ENCODE data around the gene RAI1. TPM values are rescaled to one million over a fixed set of nuclear protein-coding genes. Genes with fewer than 3 reads are reported as not detected.
"Not testable (repeated sequence)": the region's sequence is repeated elsewhere in the genome, so short reads cannot be mapped to it uniquely, and the experiment has no call there.

The RAI1 gene
- polyA plus RNA-seq, 3 donors from 2014 or later, result 1.5 to 6.2 (median 2.0) TPM

- Mint-ChIP-seq H3K27ac (peak overlapping the region in 1 of 6 donors; percentile 31), H3K9me3 (no peaks in the 10 kb centered on the region), H3K27me3 (ENCODE audit: low read depth in 3 of 3) (peaks cover 0 to 2% (median 2%) of the 10 kb centered on the region in 3 donors), H3K36me3 (no peaks in the 10 kb centered on the region), H3K4me3 (no peak overlapping the region), H3K4me1 (peaks cover 5 to 6% of the 10 kb centered on the region in 2 donors)
- no peak for DNase-seq
Observed at GRCh38 chr17:17669580-17670235, 11.6 kb upstream of the RAI1 start.

DNA sequence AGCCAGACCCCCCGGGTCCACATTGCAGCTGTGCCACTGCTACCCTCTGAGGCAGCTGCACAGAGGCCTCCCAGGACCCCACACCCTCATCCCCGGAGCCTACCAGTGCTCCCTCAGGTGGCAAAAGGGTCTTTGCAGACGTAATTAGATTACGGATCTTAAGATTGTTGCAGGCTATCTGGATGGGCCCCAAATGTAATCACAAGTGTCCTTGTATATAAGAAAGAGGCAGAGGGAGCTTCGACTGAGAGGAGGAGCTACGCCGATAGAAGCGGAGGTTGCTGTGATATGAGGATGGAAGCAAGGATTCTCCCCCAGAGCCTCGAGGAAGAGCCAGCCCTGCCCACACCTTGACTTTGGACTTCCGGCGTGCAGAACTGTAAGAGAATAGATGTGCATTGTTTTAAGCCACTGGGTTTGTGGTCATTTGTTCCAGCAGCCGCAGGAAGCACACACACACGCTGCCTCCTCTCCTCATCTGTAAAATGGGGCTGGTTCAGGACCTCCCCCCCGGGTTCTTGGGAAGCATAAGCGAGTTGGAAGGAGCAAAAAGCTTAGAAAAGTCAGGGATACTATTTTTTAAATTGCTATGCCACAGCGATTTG is 10.5 kb upstream of the RAI1 start:
- Mint-ChIP-seq H3K27ac (no peak overlapping the region), H3K9me3 (no peaks in the 10 kb centered on the region), H3K27me3 (ENCODE audit: low read depth in 3 of 3) (peaks cover 2 to 3% (median 2%) of the 10 kb centered on the region in 3 donors)

GRCh38 chr17:17671369-17672129 is 9.7 kb upstream of the RAI1 start:
- Mint-ChIP-seq H3K27ac (no peak overlapping the region), H3K27me3 (ENCODE audit: low read depth in 3 of 3) (peaks cover 6 to 8% (median 7%) of the 10 kb centered on the region in 3 donors), H3K36me3 (no peaks in the 10 kb centered on the region), H3K9me3 (no peaks in the 10 kb centered on the region), H3K4me1 (peaks cover 16% of the 10 kb centered on the region in 2 donors), H3K4me3 (no peak overlapping the region)
- no peak for DNase-seq

More for the DNA sequence above, 10.5 kb upstream of the RAI1 start:
- no peak overlapping the region for H3K4me3 Mint-ChIP-seq
- H3K4me1 Mint-ChIP-seq, result peaks cover 8 to 9% of the 10 kb centered on the region in 2 donors
- no peak for DNase-seq
- no peaks in the 10 kb centered on the region for H3K36me3 Mint-ChIP-seq

- Mint-ChIP-seq H3K27me3 (ENCODE audit: low read depth in 3 of 3) (peaks cover 6 to 8% (median 8%) of the 10 kb centered on the region in 3 donors), H3K4me3 (no peak overlapping the region)
- no peak for DNase-seq
Observed at GRCh38 chr17:17672453-17673368, 8.5 kb upstream of the RAI1 start.

GRCh38 chr17:17675416-17675815 is 5.8 kb upstream of the RAI1 start:
- peak overlapping the region in 3 of 6 donors; percentile 16 to 77 (median 33) for H3K27ac Mint-ChIP-seq
- peaks cover 23% of the 10 kb centered on the region in 2 donors for H3K4me1 Mint-ChIP-seq
- H3K9me3 Mint-ChIP-seq, result no peaks in the 10 kb centered on the region

More at GRCh38 chr17:17672453-17673368, 8.5 kb upstream of the RAI1 start:
- peak overlapping the region in 1 of 6 donors; percentile 18 for H3K27ac Mint-ChIP-seq
- peaks cover 23% of the 10 kb centered on the region in 2 donors for H3K4me1 Mint-ChIP-seq
- no peaks in the 10 kb centered on the region for H3K36me3 Mint-ChIP-seq
- H3K9me3 Mint-ChIP-seq, result no peaks in the 10 kb centered on the region

GRCh38 chr17:17675925-17676534 is 5.2 kb upstream of the RAI1 start:
- peak; percentile 45 to 56 (median 52) for DNase-seq

More at GRCh38 chr17:17675416-17675815, 5.8 kb upstream of the RAI1 start:
- H3K36me3 Mint-ChIP-seq, result no peaks in the 10 kb centered on the region
- H3K4me3 Mint-ChIP-seq, result no peak overlapping the region
- H3K27me3 Mint-ChIP-seq (ENCODE audit: low read depth in 3 of 3), result peaks cover 6 to 9% (median 8%) of the 10 kb centered on the region in 3 donors
- DNase-seq, result no peak

GRCh38 chr17:17676752-17677151 is 4.5 kb upstream of the RAI1 start:
- Mint-ChIP-seq H3K27me3 (ENCODE audit: low read depth in 3 of 3) (peaks cover 6 to 14% (median 6%) of the 10 kb centered on the region in 3 donors), H3K27ac (peak overlapping the region in 4 of 6 donors; percentile 33 to 75 (median 51)), H3K9me3 (no peaks in the 10 kb centered on the region), H3K4me3 (peak overlapping the region in 4 of 5 donors; percentile 22 to 70 (median 48)), H3K36me3 (no peaks in the 10 kb centered on the region), H3K4me1 (peaks cover 27 to 29% of the 10 kb centered on the region in 2 donors)
- no peak for DNase-seq

More at GRCh38 chr17:17675925-17676534, 5.2 kb upstream of the RAI1 start:
- Mint-ChIP-seq H3K36me3 (no peaks in the 10 kb centered on the region), H3K9me3 (no peaks in the 10 kb centered on the region), H3K4me1 (peaks cover 27 to 29% of the 10 kb centered on the region in 2 donors), H3K27ac (peak overlapping the region; percentile 33 to 82 (median 60)), H3K4me3 (peak overlapping the region; percentile 22 to 70 (median 40)), H3K27me3 (ENCODE audit: low read depth in 3 of 3) (peaks cover 6 to 14% (median 8%) of the 10 kb centered on the region in 3 donors)

- no peak overlapping the region for H3K27ac Mint-ChIP-seq
- no peaks in the 10 kb centered on the region for H3K36me3 Mint-ChIP-seq
- H3K4me3 Mint-ChIP-seq, result no peak overlapping the region
- H3K27me3 Mint-ChIP-seq (ENCODE audit: low read depth in 3 of 3), result peaks cover 6 to 14% (median 10%) of the 10 kb centered on the region in 3 donors
- DNase-seq, result no peak
- H3K4me1 Mint-ChIP-seq, result peaks cover 26 to 28% of the 10 kb centered on the region in 2 donors
- no peaks in the 10 kb centered on the region for H3K9me3 Mint-ChIP-seq
Observed at GRCh38 chr17:17677299-17678040, 3.8 kb upstream of the RAI1 start.

DNA sequence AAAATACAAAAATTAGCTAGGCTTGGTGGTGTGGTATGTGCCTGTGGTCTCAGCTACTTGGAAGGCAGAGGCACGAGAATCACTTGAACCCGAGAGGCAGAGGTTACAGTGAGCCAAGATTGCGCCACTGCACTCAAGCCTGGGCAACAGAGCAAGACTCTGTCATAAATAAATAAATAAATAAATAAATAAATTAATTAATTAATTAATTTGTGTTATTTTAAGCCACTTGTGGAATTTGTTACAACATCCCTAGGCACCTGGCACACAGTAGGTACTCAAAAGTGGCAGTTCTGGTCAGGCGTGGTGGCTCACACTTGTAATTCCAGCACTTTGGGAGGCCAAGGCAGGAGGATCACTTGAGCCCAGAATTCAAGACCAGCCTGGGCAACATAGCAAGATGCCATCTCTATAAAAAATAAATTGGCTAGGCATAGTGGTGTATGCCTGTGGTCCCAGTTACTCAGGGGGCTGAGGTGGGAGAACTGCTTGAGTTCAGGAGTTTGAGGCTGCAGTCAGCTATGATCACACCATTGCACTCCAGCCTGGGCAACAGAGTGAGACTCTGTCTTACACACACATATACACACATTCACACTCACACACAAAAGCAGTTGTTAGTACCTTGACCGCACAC is 3.1 kb upstream of the RAI1 start:
- H3K4me3 Mint-ChIP-seq, result peak overlapping the region in 1 of 5 donors; percentile 25
- not testable (repeated sequence) for H3K27ac Mint-ChIP-seq, H3K9me3 Mint-ChIP-seq, DNase-seq, H3K36me3 Mint-ChIP-seq
- peaks cover 6 to 17% (median 12%) of the 10 kb centered on the region in 3 donors for H3K27me3 Mint-ChIP-seq (ENCODE audit: low read depth in 3 of 3)
- peaks cover 24 to 27% of the 10 kb centered on the region in 2 donors for H3K4me1 Mint-ChIP-seq

DNA sequence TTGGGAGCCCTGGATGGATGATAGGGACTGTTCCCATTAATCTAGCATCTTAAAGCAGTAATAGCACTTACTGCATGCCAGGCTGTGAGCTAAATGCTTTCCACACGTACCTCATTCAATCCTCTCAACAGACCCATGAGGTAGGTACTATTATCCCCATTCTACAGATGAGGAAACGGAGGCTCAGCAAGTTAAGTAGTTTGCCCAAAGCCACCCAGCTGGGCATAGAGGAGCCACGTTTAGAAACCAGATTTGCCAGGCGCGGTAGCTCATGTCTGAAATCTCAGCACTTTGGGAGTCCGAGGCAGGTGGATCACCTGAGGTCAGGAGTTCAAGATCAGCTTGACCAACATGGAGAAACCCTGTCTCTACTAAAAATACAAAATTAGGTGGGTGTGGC is 2.0 kb upstream of the RAI1 start:
- Mint-ChIP-seq H3K9me3 (no peaks in the 10 kb centered on the region), H3K27ac (peak overlapping the region in 1 of 6 donors; percentile 46), H3K4me3 (peak overlapping the region in 1 of 5 donors; percentile 15), H3K36me3 (no peaks in the 10 kb centered on the region), H3K27me3 (ENCODE audit: low read depth in 3 of 3) (peaks cover 6 to 19% (median 15%) of the 10 kb centered on the region in 3 donors), H3K4me1 (peaks cover 34 to 38% of the 10 kb centered on the region in 2 donors)
- DNase-seq, result no peak

- Mint-ChIP-seq H3K9me3 (no peaks in the 10 kb centered on the region), H3K36me3 (no peaks in the 10 kb centered on the region), H3K4me3 (peak overlapping the region in 2 of 5 donors; percentile 27 to 70), H3K4me1 (peaks cover 37 to 43% of the 10 kb centered on the region in 2 donors), H3K27ac (no peak overlapping the region), H3K27me3 (ENCODE audit: low read depth in 3 of 3) (peaks cover 6 to 19% (median 16%) of the 10 kb centered on the region in 3 donors)
- DNase-seq, result no peak
Observed at GRCh38 chr17:17679748-17680147, 1.5 kb upstream of the RAI1 start.

All from immature natural killer cell (primary cell).